ENCODE data around the gene TNS1. TPM values are rescaled to one million over a fixed set of nuclear protein-coding genes. Genes with fewer than 3 reads are reported as not detected.

The TNS1 gene
- total RNA-seq, 2 donors from 2014 or later = 1,836 to 2,296 TPM

DNA sequence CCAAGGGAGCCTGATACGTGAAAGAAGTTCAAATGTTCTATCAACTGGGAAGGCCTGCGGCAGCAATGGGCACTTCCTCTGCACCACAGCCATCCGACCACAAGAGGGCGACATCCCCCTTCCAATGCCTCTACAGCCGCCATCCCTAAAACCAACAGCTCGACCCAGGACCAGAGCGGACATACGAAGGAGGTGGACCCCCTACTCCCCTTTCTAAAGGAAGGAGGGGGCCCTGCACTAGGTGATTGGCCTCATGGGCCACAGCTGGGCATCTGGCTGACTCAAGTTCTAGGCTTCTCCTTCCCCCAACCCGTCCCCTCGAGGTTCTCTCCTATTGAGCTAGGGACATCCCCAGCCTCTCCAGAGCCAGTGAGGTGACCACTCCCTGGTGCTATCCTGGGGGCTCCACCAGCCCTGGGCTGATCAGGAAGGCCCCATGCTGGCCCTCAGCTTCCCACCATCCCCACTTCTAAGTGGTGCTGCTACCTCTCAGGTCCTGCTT is 217.2 kb downstream of the TNS1 start:
- TF ChIP-seq, protein P1, sequence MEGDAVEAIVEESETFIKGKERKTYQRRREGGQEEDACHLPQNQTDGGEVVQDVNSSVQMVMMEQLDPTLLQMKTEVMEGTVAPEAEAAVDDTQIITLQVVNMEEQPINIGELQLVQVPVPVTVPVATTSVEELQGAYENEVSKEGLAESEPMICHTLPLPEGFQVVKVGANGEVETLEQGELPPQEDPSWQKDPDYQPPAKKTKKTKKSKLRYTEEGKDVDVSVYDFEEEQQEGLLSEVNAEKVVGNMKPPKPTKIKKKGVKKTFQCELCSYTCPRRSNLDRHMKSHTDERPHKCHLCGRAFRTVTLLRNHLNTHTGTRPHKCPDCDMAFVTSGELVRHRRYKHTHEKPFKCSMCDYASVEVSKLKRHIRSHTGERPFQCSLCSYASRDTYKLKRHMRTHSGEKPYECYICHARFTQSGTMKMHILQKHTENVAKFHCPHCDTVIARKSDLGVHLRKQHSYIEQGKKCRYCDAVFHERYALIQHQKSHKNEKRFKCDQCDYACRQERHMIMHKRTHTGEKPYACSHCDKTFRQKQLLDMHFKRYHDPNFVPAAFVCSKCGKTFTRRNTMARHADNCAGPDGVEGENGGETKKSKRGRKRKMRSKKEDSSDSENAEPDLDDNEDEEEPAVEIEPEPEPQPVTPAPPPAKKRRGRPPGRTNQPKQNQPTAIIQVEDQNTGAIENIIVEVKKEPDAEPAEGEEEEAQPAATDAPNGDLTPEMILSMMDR (IDR thresholded peaks at IDR 0.05) = peak; percentile 95
- Histone ChIP-seq H3K4me3 (no peak overlapping the region), H3K36me3 (peaks cover 17% of the 10 kb centered on the region), H3K4me1 (ENCODE audit: control insufficient read depth in 1 of 2, low read depth in 2 of 2) (peaks cover 0 to 6% of the 10 kb centered on the region in 2 donors), H3K9me3 (no peaks in the 10 kb centered on the region), H3K27ac (peak overlapping the region; percentile 54 to 61), H3K27me3 (replicated peaks; ENCODE audit: insufficient read depth) (no peaks in the 10 kb centered on the region)
- DNase-seq (ENCODE audit: low spot score) (no peak), ATAC-seq (ENCODE audit: insufficient number of reproducible peaks, low FRiP score, low read depth) (peak; percentile 26)

DNA sequence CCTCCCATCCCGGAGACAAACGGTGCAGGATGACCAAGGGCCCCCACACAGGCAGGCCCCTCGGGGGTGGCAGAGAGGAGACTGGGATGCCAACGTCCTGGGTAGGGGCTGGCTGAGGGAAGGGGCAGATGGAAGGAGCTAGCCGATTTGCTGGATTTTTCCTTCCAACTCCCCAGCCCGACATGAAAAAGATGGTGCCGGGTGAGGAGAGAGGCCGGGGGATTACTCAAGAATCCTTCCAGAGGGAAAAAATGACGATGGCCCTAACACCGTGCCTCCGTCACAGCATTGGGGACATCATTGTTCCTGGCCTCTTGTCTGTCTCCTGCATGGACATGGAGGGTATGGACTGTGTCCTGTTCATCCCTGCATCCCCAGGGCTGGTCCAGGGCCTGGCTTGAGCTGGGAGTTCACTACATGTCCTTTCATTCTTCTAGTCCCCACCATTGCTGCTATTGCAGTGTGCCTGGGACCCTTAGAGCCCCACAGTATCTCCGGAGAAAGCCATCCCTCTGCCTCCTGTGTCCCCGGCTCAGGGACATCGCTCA is 217.7 kb downstream of the TNS1 start:
- H3K27me3 ChIP-seq (replicated peaks; ENCODE audit: insufficient read depth) = no peaks in the 10 kb centered on the region
- no peak for ATAC-seq (ENCODE audit: insufficient number of reproducible peaks, low FRiP score, low read depth)
- H3K4me1 ChIP-seq (ENCODE audit: control insufficient read depth in 1 of 2, low read depth in 2 of 2) = peaks cover 0 to 3% of the 10 kb centered on the region in 2 donors
- TF ChIP-seq, protein P1 (IDR thresholded peaks at IDR 0.05) = no peak
- H3K9me3 ChIP-seq = no peaks in the 10 kb centered on the region
- H3K27ac ChIP-seq = peak overlapping the region; percentile 54 to 61
- no peak for DNase-seq (ENCODE audit: low spot score)
- H3K4me3 ChIP-seq = no peak overlapping the region
- peaks cover 19% of the 10 kb centered on the region for H3K36me3 ChIP-seq

DNA sequence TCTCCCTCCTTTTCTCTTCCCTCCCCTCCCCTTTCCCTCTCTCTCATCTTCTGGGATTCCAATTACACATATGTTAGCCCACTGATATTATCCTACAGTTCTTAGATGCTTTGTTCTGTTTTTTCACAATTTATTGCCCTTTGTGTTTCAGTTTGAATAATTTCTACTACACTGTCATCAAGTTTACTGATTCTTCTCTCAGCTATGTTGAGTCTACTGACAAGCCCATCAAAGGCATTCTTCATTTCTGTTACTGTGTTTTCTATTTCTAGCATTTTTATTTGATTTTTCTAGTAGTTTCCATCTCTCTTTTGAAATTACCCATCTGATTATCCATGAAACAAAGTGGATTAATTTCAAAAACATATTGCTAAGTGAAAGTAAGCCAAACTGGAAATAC is 219.6 kb downstream of the TNS1 start:
- Histone ChIP-seq H3K4me3 (no peak overlapping the region), H3K4me1 (ENCODE audit: control insufficient read depth in 1 of 2, low read depth in 2 of 2) (peaks cover 0 to 3% of the 10 kb centered on the region in 2 donors), H3K9me3 (no peaks in the 10 kb centered on the region), H3K36me3 (peaks cover 17% of the 10 kb centered on the region), H3K27me3 (replicated peaks; ENCODE audit: insufficient read depth) (no peaks in the 10 kb centered on the region), H3K27ac (no peak overlapping the region)
- DNase-seq (ENCODE audit: low spot score) = no peak
- ATAC-seq (ENCODE audit: insufficient number of reproducible peaks, low FRiP score, low read depth) = no peak
- TF ChIP-seq, protein P1 (IDR thresholded peaks at IDR 0.05) = no peak

DNA sequence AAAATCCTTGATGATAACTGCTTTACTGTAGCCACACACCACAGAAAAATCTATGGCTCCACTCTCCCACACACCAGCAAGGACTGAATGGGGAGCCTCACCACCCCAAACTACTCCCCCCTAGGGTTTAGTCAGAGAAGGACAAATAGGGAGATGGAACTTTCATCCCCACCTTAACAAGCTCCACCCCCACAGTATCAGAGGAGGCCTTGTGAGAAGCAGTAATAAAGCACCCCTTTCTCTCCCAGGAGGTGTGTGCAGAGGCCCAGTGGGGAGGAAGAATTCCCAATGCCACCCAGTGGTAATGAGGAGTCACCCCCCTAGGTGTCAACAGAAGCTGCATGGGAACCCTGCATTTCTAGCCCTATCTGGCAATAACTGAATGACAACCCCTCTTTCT is 224.9 kb downstream of the TNS1 start:
- DNase-seq (ENCODE audit: low spot score) (no peak), ATAC-seq (ENCODE audit: insufficient number of reproducible peaks, low FRiP score, low read depth) (no peak)
- H3K4me1 ChIP-seq (ENCODE audit: control insufficient read depth in 1 of 2, low read depth in 2 of 2) = peaks cover 3 to 26% of the 10 kb centered on the region in 2 donors
- H3K9me3 ChIP-seq = no peaks in the 10 kb centered on the region
- peaks cover 25% of the 10 kb centered on the region for H3K36me3 ChIP-seq
- H3K27ac ChIP-seq = peak overlapping the region; percentile 37 to 44
- H3K4me3 ChIP-seq = no peak overlapping the region
- TF ChIP-seq, protein P1 (IDR thresholded peaks at IDR 0.05) = no peak
- no peaks in the 10 kb centered on the region for H3K27me3 ChIP-seq (replicated peaks; ENCODE audit: insufficient read depth)

DNA sequence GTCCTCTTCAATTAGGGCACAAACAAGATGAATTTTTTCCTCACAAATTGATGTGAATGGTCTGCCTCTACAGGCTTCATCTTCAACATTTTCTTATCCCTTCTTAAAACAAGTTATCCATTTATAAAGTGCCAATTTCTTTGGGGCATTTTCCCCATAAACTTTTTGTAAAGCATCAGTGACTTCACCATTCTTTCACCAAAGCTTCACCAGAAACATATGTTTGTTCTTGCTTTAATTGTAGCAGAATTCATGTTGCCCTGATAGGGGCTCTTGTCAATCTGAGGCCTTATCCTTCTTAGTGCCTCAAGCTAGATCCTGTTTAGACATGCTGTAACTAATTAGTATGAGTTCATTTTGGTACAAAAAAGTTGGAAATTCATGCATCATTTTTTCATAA is 226.2 kb downstream of the TNS1 start:
- no peaks in the 10 kb centered on the region for H3K9me3 ChIP-seq
- no peak for DNase-seq (ENCODE audit: low spot score)
- H3K4me1 ChIP-seq (ENCODE audit: control insufficient read depth in 1 of 2, low read depth in 2 of 2) = peaks cover 3 to 26% of the 10 kb centered on the region in 2 donors
- peaks cover 31% of the 10 kb centered on the region for H3K36me3 ChIP-seq
- H3K27ac ChIP-seq = peak overlapping the region in 1 of 2 donors; percentile 18
- no peaks in the 10 kb centered on the region for H3K27me3 ChIP-seq (replicated peaks; ENCODE audit: insufficient read depth)
- TF ChIP-seq, protein P1 (IDR thresholded peaks at IDR 0.05) = no peak
- H3K4me3 ChIP-seq = no peak overlapping the region
- ATAC-seq (ENCODE audit: insufficient number of reproducible peaks, low FRiP score, low read depth) = no peak
